Measurements from ENCODE around the gene ZNF219.

ZNF219 gene

DNA sequence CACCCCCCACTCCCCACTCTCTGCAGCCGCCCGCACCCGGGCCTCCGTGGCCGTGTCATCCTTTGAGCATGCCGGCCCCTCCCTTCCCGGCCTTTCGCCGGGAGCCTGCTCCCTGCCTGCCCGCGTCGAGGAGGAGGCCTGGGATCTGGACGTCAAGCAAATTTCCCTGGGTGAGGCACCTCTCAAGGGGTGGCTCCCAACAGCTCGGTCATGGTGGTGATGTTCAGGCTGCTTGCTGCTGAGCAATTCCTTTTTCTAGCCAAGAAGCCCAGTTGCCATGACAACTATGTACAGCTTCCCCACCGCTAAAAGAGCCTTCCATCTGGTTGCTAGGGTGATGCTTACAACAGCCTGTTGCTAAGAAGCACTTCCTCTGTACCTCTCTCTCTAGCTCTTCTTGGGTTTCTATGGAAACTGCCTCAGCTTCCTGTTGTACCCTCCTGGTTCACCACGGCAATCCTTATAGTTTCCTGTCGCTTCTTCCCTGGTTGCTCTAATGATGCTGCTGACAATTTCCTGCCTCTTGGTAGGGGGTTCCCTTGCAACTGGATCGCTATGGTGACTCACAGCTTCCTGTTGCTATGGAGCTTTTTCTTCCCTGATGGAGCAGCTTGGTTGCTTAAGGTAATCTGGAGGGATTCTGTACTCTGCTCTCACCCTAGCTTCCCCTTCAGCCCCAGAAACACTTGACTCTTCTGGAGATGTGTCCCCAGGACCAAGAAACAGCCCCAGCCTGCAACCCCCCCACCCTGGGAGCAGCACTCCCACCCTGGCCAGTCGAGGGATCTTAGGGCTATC lies 11.0 kb downstream of the ZNF219 start:
- peak; percentile 60 for DNase-seq (ENCODE audit: low spot score)

DNA sequence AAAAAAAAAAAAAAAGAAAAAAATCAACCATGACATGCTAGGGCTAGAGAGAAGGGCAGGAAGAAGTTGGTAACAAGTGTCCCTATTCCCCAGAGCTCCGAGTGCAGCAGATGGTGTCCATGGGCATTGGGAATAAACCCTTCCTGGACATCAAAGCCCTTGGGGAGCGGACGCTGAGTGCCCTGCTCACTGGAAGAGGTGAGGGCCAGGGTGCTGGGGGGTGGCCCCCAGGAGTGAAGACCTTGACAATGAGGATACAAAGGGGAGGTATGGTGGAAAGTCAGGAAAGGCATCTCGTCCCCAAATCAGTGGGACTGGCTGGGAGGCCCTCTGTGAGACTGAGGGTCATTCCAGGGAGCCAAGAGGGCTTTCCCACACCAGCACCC lies 11.6 kb downstream of the ZNF219 start:
- DNase-seq (ENCODE audit: low spot score), result no peak

DNA sequence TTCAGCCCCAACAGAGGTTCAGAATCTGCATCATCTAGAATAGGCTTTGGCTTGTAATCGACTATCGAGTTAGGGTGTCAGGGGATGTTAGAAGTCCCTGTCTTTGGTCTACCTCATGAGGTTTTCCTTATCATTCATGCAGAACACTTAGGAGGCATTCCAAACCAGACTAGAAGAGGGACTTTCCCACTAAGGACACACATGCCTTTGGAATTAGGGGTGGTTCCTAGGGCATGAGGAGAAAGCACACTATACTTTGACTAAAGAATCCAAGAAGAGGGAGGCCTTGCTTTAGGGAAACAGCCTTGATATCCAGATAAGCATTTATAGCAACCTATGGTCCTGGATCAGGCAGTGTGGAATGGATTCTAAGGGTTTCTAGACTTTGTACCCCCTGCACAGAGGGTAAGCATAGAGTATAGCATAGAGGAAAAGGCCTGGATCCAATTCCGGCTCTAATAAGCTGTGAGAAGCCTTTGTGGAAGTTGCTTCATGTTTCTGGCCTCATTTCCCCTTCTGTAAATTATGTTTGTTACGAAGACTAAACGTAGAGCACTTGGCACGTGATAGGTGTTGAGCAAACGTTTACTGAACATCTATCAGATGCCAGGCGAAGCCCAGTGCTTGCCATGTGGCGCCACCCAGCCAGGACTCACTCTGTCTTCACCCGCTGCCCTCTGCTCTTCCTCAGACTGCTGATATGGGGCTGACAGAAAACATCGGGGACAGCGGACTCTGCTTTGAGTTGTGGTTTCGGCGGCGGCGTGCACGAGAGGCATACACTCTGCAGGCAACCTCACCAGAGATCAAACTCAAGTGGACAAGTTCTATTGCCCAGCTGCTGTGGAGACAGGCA lies 13.2 kb downstream of the ZNF219 start:
- no peak for DNase-seq (ENCODE audit: low spot score)

DNA sequence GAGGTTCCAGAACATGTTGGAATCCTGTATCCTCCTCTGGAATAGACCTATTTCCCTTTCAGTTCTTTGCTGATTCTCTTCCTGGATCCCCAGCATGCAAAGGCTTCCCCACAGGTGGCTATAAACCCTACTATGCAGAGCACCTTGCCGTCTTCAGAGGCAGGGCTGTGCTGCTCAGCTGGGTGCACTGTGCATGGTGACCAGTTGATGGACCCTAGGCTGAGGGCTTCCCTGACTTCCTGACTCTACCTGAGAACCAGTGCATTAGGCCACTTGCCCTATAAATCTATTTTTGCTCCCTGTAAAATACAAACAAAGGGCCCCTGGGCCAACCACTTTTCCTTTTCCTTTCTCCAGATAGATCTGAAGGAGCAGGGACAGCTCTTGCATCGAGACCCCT lies 14.1 kb downstream of the ZNF219 start:
- no peak for DNase-seq (ENCODE audit: low spot score)

DNA sequence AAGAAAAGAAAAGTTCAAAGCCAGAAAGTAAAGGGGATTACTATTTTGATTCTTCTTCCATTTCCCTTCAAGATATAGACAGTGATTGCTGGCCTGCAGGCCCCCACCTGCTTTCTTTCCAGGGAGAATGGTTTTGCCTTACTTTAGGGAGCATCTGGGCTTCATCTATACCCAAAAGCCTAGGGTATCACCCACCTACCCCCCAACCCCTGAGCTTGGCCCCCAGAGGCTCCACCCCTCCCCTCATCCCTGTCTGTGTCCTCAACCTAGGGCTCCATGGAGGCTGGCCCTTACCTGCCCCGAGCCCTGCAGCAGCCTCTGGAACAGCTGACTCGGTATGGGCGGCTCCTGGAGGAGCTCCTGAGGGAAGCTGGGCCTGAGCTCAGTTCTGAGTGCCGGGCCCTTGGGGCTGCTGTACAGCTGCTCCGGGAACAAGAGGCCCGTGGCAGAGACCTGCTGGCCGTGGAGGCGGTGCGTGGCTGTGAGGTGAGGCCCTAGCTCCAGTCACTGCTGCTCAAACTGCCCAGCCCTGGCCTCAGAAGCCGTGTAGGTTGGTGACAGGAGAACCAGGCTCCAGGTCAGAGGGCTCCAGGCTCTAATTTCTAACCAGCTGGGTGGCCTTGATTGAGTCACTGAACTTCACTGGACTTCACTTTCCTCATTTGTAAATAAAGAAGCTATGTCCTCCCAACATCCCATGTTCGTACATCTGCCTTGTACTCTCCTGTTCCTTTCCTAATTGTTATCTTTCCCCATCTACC lies 14.7 kb downstream of the ZNF219 start:
- no peak for DNase-seq (ENCODE audit: low spot score)

DNA sequence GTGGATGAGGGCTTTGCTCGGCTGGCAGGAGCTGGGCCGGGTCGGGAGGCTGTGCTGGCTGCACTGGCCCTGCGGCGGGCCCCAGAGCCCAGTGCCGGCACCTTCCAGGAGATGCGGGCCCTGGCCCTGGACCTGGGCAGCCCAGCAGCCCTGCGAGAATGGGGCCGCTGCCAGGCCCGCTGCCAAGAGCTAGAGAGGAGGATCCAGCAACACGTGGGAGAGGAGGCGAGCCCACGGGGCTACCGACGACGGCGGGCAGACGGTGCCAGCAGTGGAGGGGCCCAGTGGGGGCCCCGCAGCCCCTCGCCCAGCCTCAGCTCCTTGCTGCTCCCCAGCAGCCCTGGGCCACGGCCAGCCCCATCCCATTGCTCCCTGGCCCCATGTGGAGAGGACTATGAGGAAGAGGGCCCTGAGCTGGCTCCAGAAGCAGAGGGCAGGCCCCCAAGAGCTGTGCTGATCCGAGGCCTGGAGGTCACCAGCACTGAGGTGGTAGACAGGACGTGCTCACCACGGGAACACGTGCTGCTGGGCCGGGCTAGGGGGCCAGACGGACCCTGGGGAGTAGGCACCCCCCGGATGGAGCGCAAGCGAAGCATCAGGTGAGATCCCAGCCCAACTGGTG lies 16.8 kb downstream of the ZNF219 start:
- no peak for DNase-seq (ENCODE audit: low spot score)

DNA sequence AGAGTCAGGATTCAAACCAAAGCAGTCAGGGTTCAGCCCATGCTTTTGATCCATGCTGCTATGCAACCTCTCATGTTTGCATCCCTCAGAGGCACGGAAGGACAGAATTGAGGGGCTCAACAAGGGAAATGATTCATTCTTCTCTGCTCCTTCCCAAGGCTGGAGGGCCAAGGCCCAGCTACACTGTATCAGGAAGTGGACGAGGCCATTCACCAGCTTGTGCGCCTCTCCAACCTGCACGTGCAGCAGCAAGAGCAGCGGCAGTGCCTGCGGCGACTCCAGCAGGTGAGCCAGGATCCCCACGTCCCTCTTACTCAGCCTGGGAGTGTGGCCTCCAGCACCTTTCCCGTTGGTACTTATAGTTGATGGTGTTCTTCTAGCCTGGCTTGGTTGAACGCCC lies 19.7 kb downstream of the ZNF219 start:
- no peak for DNase-seq (ENCODE audit: low spot score)

DNA sequence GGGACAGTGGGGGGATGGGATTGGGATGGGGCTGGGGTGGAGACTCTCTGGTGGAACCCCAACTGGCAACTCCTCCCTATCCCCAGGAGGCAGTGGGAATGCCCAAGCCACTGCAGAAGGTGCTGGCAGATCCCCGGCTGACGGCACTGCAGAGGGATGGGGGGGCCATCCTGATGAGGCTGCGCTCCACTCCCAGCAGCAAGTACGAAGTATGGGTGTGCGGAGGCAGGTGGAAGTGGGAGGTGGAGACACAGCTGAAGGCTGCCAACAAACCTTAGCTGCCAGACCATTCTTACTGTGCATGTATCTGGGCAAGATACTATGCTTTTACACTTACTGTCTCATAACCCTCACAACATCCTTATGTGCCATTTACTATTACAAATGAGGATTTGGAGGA lies 20.2 kb downstream of the ZNF219 start:
- DNase-seq (ENCODE audit: low spot score), result no peak

DNA sequence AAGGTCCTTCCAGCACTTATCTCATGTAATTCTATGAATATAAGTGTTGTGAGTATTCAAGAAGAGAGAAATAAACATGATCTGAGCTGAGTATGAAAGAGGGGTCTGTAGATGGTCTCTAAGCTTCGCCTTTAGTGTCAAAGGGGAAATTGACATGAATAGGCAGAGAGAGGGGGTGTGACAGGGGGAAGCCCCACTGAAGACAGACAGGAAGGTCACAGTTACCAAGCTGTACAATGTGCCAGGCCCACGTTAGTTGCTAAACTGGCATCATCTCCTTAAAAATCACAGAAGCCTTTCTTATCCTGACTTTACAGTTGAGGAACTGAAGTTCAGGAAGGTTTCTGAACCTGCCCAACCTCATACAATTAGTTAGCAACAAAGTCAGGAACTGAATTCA lies 20.8 kb downstream of the ZNF219 start:
- DNase-seq (ENCODE audit: low spot score), result no peak

DNA sequence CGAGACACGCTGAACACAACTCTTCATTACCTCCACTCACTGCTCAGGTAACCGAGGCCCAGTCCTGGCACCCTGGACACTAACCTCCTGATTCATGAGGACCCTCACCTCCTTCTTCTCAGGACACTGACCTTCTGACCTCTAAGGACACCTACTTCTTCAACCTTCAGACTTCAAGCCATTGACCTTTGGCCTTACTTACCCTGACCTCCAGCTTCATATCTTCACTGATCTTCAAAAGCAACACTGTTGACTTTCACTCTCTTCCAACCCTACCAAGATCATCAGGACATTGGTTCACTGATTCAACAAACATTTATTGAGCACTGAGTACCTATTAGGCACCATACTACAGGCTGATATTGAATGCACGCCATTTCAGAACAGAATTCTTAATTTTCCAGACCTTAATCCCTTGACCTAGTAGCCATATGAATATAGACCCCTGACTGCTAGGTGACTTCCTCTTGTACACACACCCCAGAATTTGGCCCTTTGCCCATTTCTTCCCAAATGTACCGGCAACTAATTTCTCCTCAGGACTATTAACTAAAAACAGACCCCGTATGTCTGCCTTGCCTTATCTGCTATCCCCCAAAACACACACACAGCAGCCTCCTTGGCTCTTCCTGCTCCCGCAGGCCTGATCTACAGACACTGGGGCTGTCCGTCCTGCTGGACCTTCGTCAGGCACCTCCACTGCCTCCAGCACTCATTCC lies 22.6 kb downstream of the ZNF219 start:
- no peak for DNase-seq (ENCODE audit: low spot score)

DNA sequence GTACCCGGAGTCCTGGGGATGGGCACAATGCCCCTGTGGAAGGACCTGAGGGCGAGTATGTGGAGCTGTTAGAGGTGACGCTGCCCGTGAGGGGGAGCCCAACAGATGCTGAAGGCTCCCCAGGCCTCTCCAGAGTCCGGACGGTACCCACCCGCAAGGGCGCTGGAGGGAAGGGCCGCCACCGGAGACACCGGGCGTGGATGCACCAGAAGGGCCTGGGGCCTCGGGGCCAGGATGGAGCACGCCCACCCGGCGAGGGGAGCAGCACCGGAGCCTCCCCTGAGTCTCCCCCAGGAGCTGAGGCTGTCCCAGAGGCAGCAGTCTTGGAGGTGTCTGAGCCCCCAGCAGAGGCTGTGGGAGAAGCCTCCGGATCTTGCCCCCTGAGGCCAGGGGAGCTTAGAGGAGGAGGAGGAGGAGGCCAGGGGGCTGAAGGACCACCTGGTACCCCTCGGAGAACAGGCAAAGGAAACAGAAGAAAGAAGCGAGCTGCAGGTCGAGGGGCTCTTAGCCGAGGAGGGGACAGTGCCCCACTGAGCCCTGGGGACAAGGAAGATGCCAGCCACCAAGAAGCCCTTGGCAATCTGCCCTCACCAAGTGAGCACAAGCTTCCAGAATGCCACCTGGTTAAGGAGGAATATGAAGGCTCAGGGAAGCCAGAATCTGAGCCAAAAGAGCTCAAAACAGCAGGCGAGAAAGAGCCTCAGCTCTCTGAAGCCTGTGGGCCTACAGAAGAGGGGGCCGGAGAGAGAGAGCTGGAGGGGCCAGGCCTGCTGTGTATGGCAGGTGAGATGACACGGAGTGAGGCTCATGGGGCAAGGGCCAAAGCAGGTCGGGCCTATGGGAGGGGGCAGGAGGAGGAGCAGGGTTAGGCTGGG lies 23.8 kb downstream of the ZNF219 start:
- no peak for DNase-seq (ENCODE audit: low spot score)

DNA sequence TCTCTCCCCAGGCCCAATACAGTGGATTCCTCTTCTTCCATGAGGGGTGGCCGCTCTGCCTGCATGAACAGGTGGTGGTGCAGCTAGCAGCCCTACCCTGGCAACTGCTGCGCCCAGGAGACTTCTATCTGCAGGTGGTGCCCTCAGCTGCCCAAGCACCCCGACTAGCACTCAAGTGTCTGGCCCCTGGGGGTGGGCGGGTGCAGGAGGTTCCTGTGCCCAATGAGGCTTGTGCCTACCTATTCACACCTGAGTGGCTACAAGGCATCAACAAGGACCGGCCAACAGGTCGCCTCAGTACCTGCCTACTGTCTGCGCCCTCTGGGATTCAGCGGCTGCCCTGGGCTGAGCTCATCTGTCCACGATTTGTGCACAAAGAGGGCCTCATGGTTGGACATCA lies 24.5 kb downstream of the ZNF219 start:
- no peak for DNase-seq (ENCODE audit: low spot score)

DNA sequence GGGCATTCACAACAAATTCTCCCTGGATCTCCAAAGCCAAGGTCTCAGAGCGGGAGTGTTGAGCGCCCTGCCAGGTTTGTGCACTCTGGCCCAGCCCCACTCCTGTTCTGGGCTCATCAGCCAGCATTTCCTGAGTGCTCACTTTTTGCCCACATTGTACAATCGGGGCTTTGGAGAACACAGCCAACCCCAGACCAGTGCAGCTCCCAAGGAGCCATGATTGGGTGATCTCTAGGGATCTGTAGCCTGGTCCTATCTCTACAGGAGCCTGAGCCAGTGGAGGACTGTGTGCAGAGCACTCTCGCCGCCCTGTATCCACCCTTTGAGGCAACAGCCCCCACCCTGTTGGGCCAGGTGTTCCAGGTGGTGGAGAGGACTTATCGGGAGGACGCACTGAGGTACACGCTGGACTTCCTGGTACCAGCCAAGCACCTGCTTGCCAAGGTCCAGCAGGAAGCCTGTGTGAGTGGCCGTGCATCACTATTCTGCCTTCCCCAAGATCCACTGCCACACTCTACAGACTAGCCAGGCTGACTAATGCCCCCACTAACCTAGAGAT lies 25.6 kb downstream of the ZNF219 start:
- DNase-seq (ENCODE audit: low spot score), result no peak

DNA sequence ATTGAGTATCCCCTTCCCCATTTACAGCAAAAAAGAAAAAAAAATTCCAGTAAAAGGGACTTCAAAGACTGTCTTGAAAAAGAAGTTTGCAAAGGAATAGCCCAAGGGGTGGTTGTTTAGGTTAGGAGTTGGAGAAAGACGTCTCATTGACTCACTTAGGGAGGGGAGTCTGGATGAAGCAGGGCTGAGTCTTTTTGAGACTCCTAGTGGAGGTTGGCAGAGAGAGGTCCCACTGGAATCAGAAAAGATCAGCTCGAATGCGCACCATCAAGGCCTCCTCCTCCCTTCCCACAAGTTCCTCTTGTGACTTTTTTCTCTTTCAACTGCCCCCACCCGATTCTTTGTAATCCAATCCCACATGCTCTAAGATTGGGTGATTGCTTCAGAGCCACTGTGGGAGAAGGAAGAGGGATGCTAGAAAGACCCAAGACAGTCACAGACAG lies 26.4 kb downstream of the ZNF219 start:
- peak; percentile 20 for DNase-seq (ENCODE audit: low spot score)

DNA sequence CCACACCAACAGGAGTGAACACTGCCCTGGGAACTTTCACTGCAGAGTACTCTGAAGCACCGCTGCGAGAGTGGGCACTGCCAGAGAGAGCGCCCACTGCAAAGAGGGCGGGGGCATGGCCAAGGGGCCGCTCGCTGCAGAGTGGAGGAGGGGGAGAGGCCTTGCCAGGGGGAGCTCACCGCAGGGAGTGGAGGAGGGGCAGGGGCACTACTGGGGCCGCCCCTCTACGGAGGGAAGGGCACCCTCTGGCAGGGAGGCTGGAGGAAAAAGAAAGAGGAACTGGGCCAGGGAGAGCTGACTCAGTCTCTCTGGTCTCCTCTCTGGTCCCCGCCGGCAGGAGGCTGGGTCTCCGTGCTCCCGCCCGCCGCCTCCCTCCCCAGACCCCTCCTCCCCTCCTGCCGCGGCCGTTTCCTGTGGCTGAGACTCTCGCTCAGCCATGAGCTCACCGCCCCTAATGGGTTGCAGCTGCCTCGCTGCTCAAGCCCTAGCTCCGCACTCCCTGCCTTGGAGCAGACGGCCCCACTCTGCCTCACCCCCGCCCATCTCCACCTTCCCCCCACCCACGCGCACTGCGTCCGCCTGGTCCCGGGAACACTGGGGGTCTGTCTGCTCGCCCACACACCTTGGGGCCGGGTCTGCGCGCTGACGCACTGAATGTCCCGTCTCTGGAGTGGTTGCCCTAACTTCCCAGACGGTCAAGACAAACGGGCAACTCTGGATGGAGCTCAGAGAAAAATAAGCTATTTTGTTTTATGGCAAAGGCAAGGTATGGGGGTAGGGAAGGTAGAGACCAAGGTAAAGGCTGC lies 27.0 kb downstream of the ZNF219 start:
- DNase-seq (ENCODE audit: low spot score), result peak; percentile 84

DNA sequence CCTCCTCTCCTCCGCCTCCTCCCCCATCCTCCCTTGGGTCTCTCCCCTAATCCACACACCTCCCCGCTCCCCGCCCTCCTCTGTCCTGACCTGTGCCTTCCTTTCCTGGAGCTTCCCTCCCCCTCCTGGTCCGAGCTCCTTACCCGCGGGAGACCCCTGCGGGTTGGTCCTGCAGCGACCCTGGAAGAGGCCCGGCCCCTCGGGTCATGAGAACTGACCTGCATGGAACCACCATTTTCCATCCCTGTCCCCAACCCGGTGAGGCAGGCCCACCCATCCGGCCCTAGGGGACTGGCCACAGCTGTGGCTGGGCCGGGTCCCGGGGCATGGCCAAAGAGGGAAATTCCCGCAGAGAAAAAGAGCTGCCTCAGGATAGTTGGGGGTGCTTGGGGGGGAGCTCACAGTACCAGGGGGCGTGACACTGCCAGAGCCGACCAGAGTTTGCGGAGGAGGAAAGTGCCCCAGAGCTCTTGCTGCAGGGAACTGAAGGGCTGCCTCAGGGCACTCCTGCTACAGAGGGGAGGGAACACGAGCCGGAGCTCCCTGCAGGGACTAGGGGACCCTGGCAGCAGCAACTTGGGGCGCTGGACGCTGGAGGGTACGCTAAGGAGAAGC lies 27.7 kb downstream of the ZNF219 start:
- peak; percentile 73 for DNase-seq (ENCODE audit: low spot score)

DNA sequence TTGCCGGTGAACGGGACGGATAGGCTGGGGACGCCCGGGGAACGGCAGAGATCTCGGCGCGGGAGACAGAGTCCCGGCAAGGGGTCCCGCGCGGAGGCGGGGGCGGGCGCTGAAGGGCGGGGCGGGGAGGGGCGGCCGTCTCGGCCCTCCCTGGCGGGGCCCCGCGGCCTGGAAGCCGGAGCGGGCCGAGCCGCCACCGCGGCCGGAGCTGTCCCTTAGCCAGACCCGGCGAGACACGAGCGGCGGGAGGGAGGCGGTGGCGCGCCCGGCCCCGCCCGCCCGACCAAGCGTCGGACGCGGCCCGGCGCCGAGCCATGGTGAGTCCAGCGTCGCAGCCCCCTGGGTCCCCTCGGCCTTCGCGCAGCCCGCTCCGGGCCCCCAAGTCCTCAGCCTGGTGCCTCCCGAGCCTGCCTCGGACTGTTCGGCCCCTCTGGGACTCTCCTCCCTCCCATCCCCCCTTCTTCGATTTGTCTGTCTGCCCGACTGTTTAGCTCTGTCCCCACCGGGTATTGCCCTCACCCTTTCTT lies 28.3 kb downstream of the ZNF219 start, which contains the start of gene ARHGEF40:
ARHGEF40 (plus strand) TSS at position 222 of the 527 bp plus-strand sequence; CDS start at position 315, 93 bp downstream.
- DNase-seq (ENCODE audit: low spot score), result no peak

All from SK-N-DZ (cell line).